Measurements from ENCODE around the gene CD1D.
A peak's percentile ranks its signal among the peaks of the same experiment; 100 is the strongest.
"Not testable (repeated sequence)": the region's sequence is repeated elsewhere in the genome, so short reads cannot be mapped to it uniquely, and the experiment has no call there.

CD1D gene

GRCh38 chr1:158185770-158186169 lies 5.1 kb downstream of the CD1D start:
- peaks cover 37% of the 10 kb centered on the region for H3K27me3 ChIP-seq (ENCODE audit: low read depth)
- H3K4me1 ChIP-seq = no peaks in the 10 kb centered on the region; the same call in 1 of the 2 replicates
- H3K36me3 ChIP-seq (replicated peaks) = no peaks in the 10 kb centered on the region
- no peak overlapping the region for H3K4me3 ChIP-seq
- H3K9me3 ChIP-seq = no peaks in the 10 kb centered on the region
- in situ Hi-C loops (cut with MboI; ENCODE audit: low sequenced_read_pairs) = no loop called here
- no peak for DNase-seq (ENCODE audit: low spot score in 2 of 2)

- Histone ChIP-seq H3K27me3 (ENCODE audit: low read depth) (peaks cover 37% of the 10 kb centered on the region), H3K36me3 (replicated peaks) (no peaks in the 10 kb centered on the region), H3K4me3 (no peak overlapping the region), H3K9me3 (no peaks in the 10 kb centered on the region), H3K4me1 (no peaks in the 10 kb centered on the region; the same call in 1 of the 2 replicates)
- no peak for DNase-seq (ENCODE audit: low spot score in 2 of 2)
- in situ Hi-C loops (cut with MboI; ENCODE audit: low sequenced_read_pairs) = no loop called here
Observed at GRCh38 chr1:158186180-158186579, 5.5 kb downstream of the CD1D start.

GRCh38 chr1:158188611-158189010 lies 7.9 kb downstream of the CD1D start:
- Histone ChIP-seq H3K4me1 (no peaks in the 10 kb centered on the region; the same call in 1 of the 2 replicates), H3K4me3 (no peak overlapping the region), H3K9me3 (no peaks in the 10 kb centered on the region), H3K27me3 (ENCODE audit: low read depth) (peaks cover 17% of the 10 kb centered on the region), H3K36me3 (replicated peaks) (no peaks in the 10 kb centered on the region)
- DNase-seq (ENCODE audit: low spot score in 2 of 2) = no peak
- in situ Hi-C loops (cut with MboI; ENCODE audit: low sequenced_read_pairs) = no loop called here

GRCh38 chr1:158189624-158190023 lies 8.9 kb downstream of the CD1D start:
- peaks cover 10% of the 10 kb centered on the region for H3K27me3 ChIP-seq (ENCODE audit: low read depth)
- H3K9me3 ChIP-seq = no peaks in the 10 kb centered on the region
- in situ Hi-C loops (cut with MboI; ENCODE audit: low sequenced_read_pairs) = no loop called here

GRCh38 chr1:158191299-158191698 lies 10.6 kb downstream of the CD1D start:
- peaks cover 13% of the 10 kb centered on the region for H3K27me3 ChIP-seq (ENCODE audit: low read depth)
- in situ Hi-C loops (cut with MboI; ENCODE audit: low sequenced_read_pairs) = no loop called here

More at GRCh38 chr1:158189624-158190023, 8.9 kb downstream of the CD1D start:
- H3K36me3 ChIP-seq (replicated peaks) = no peaks in the 10 kb centered on the region
- H3K4me1 ChIP-seq = no peaks in the 10 kb centered on the region; the same call in 1 of the 2 replicates
- H3K4me3 ChIP-seq = no peak overlapping the region
- no peak for DNase-seq (ENCODE audit: low spot score in 2 of 2)

GRCh38 chr1:158196461-158196860 lies 15.8 kb downstream of the CD1D start:
- no peaks in the 10 kb centered on the region for H3K4me1 ChIP-seq
- no peaks in the 10 kb centered on the region for H3K9me3 ChIP-seq
- DNase-seq (ENCODE audit: low spot score in 2 of 2) = no peak
- in situ Hi-C loops (cut with MboI; ENCODE audit: low sequenced_read_pairs) = no loop called here
- H3K36me3 ChIP-seq (replicated peaks) = no peaks in the 10 kb centered on the region
- H3K4me3 ChIP-seq = no peak overlapping the region
- peaks cover 6% of the 10 kb centered on the region for H3K27me3 ChIP-seq (ENCODE audit: low read depth)

More at GRCh38 chr1:158191299-158191698, 10.6 kb downstream of the CD1D start:
- no peaks in the 10 kb centered on the region for H3K36me3 ChIP-seq (replicated peaks)
- no peaks in the 10 kb centered on the region for H3K9me3 ChIP-seq
- no peak overlapping the region for H3K4me3 ChIP-seq
- no peak for DNase-seq (ENCODE audit: low spot score in 2 of 2)
- H3K4me1 ChIP-seq = no peaks in the 10 kb centered on the region; the same call in 1 of the 2 replicates

- Histone ChIP-seq H3K27me3 (ENCODE audit: low read depth) (peaks cover 5% of the 10 kb centered on the region), H3K4me1 (no peaks in the 10 kb centered on the region), H3K36me3 (replicated peaks) (no peaks in the 10 kb centered on the region), H3K4me3 (no peak overlapping the region), H3K9me3 (no peaks in the 10 kb centered on the region)
- in situ Hi-C loops (cut with MboI; ENCODE audit: low sequenced_read_pairs) = loop anchor here (25.0 kb wide), 1 partner anchor 862 kb away; no protein-coding TSS in a partner anchor
- no peak for DNase-seq (ENCODE audit: low spot score in 2 of 2)
Observed at GRCh38 chr1:158199849-158200248, 19.2 kb downstream of the CD1D start.

- Histone ChIP-seq H3K27me3 (ENCODE audit: low read depth) (peaks cover 3% of the 10 kb centered on the region; the same call in 1 of the 2 replicates), H3K4me3 (no peak overlapping the region), H3K9me3 (no peaks in the 10 kb centered on the region), H3K4me1 (no peaks in the 10 kb centered on the region), H3K36me3 (replicated peaks) (no peaks in the 10 kb centered on the region)
- in situ Hi-C loops (cut with MboI; ENCODE audit: low sequenced_read_pairs) = loop anchor here (25.0 kb wide), 1 partner anchor 862 kb away; no protein-coding TSS in a partner anchor
- no peak for DNase-seq (ENCODE audit: low spot score in 2 of 2)
Observed at GRCh38 chr1:158200527-158200926, 19.8 kb downstream of the CD1D start.

- H3K4me1 ChIP-seq = no peaks in the 10 kb centered on the region
- no peaks in the 10 kb centered on the region for H3K36me3 ChIP-seq (replicated peaks)
- H3K9me3 ChIP-seq = no peaks in the 10 kb centered on the region
- in situ Hi-C loops (cut with MboI; ENCODE audit: low sequenced_read_pairs) = loop anchor here (25.0 kb wide), 1 partner anchor 858 kb away; no protein-coding TSS in a partner anchor
- H3K4me3 ChIP-seq = no peak overlapping the region
- peaks cover 3% of the 10 kb centered on the region; the same call in 1 of the 2 replicates for H3K27me3 ChIP-seq (ENCODE audit: low read depth)
- DNase-seq (ENCODE audit: low spot score in 2 of 2) = peak; percentile 40 to 57
Observed at GRCh38 chr1:158203693-158204457, 23.2 kb downstream of the CD1D start.

GRCh38 chr1:158204458-158204827 lies 23.7 kb downstream of the CD1D start:
- H3K36me3 ChIP-seq (replicated peaks) = no peaks in the 10 kb centered on the region
- in situ Hi-C loops (cut with MboI; ENCODE audit: low sequenced_read_pairs) = loop anchor here (25.0 kb wide), 1 partner anchor 858 kb away; no protein-coding TSS in a partner anchor
- H3K9me3 ChIP-seq = no peaks in the 10 kb centered on the region
- H3K4me1 ChIP-seq = no peaks in the 10 kb centered on the region
- peaks cover 3% of the 10 kb centered on the region; the same call in 1 of the 2 replicates for H3K27me3 ChIP-seq (ENCODE audit: low read depth)
- H3K4me3 ChIP-seq = no peak overlapping the region
- no peak for DNase-seq (ENCODE audit: low spot score in 2 of 2)

- in situ Hi-C loops (cut with MboI; ENCODE audit: low sequenced_read_pairs) = loop anchor here (25.0 kb wide), 1 partner anchor 854 kb away; no protein-coding TSS in a partner anchor
- Histone ChIP-seq H3K36me3 (replicated peaks) (no peaks in the 10 kb centered on the region), H3K27me3 (ENCODE audit: low read depth) (no peaks in the 10 kb centered on the region), H3K4me3 (no peak overlapping the region), H3K9me3 (no peaks in the 10 kb centered on the region), H3K4me1 (no peaks in the 10 kb centered on the region)
- DNase-seq (ENCODE audit: low spot score in 2 of 2) = no peak
Observed at GRCh38 chr1:158208586-158209116, 28.0 kb downstream of the CD1D start.

GRCh38 chr1:158212320-158212719 lies 31.6 kb downstream of the CD1D start:
- Histone ChIP-seq H3K4me3 (no peak overlapping the region), H3K9me3 (no peaks in the 10 kb centered on the region), H3K4me1 (no peaks in the 10 kb centered on the region), H3K27me3 (ENCODE audit: low read depth) (no peaks in the 10 kb centered on the region), H3K36me3 (replicated peaks) (no peaks in the 10 kb centered on the region)
- no peak for DNase-seq (ENCODE audit: low spot score in 2 of 2)
- in situ Hi-C loops (cut with MboI; ENCODE audit: low sequenced_read_pairs) = loop anchor here (25.0 kb wide), 1 partner anchor 850 kb away; no protein-coding TSS in a partner anchor

GRCh38 chr1:158223445-158223844 lies 42.8 kb downstream of the CD1D start:
- DNase-seq (ENCODE audit: low spot score in 2 of 2); H3K4me3 ChIP-seq; H3K27me3 ChIP-seq (ENCODE audit: low read depth); H3K36me3 ChIP-seq (replicated peaks); H3K4me1 ChIP-seq; H3K9me3 ChIP-seq: not testable (repeated sequence)
- in situ Hi-C loops (cut with MboI; ENCODE audit: low sequenced_read_pairs) = loop anchor here (25.0 kb wide), 1 partner anchor 839 kb away; no protein-coding TSS in a partner anchor

Measured in HAP-1 (cell line).